ENCODE results near the gene STPG4.
"Not testable (repeated sequence)": the region's sequence is repeated elsewhere in the genome, so short reads cannot be mapped to it uniquely, and the experiment has no call there.

STPG4 gene

GRCh38 chr2:47124740-47125139, 30.4 kb downstream of the STPG4 start:
- DNase-seq = not testable (repeated sequence)

- not testable (repeated sequence) for DNase-seq
These were observed 34.7 kb downstream of the STPG4 start for GRCh38 chr2:47120424-47120823.

- DNase-seq = no peak
These were observed 36.1 kb downstream of the STPG4 start for GRCh38 chr2:47119001-47119400.

GRCh38 chr2:47118581-47118980, 36.5 kb downstream of the STPG4 start:
- DNase-seq = no peak

- DNase-seq = no peak
These were observed 42.3 kb downstream of the STPG4 start for GRCh38 chr2:47112665-47113435.

GRCh38 chr2:47109680-47110079, 45.4 kb downstream of the STPG4 start:
- DNase-seq = no peak

- no peak for DNase-seq
These were observed 46.1 kb downstream of the STPG4 start for GRCh38 chr2:47109007-47109375.

- DNase-seq = not testable (repeated sequence)
These were observed 46.7 kb downstream of the STPG4 start for GRCh38 chr2:47108267-47109006.

- not testable (repeated sequence) for DNase-seq
These were observed 47.9 kb downstream of the STPG4 start for GRCh38 chr2:47107201-47107600.

- DNase-seq = not testable (repeated sequence)
These were observed 48.9 kb downstream of the STPG4 start for GRCh38 chr2:47106231-47106630.

GRCh38 chr2:47099712-47100111, 55.4 kb downstream of the STPG4 start:
- DNase-seq = not testable (repeated sequence)

GRCh38 chr2:47098953-47099352, 56.2 kb downstream of the STPG4 start:
- DNase-seq = no peak

- DNase-seq = no peak
These were observed 57.5 kb downstream of the STPG4 start for GRCh38 chr2:47097563-47097962.

- DNase-seq = no peak
These were observed 58.7 kb downstream of the STPG4 start for GRCh38 chr2:47096451-47096850.

GRCh38 chr2:47095349-47096020, 59.6 kb downstream of the STPG4 start:
- DNase-seq = no peak

- no peak for DNase-seq
These were observed 60.5 kb downstream of the STPG4 start for GRCh38 chr2:47094511-47095142.

- no peak for DNase-seq
These were observed 61.5 kb downstream of the STPG4 start for GRCh38 chr2:47093626-47094025.

GRCh38 chr2:47092465-47092864, 62.6 kb downstream of the STPG4 start:
- DNase-seq = no peak

GRCh38 chr2:47091118-47091517, 64.0 kb downstream of the STPG4 start:
- DNase-seq = no peak

GRCh38 chr2:47089083-47089464, 66.0 kb downstream of the STPG4 start:
- DNase-seq = no peak

GRCh38 chr2:47088371-47089082, 66.6 kb downstream of the STPG4 start:
- DNase-seq = no peak

GRCh38 chr2:47087051-47087450, 68.1 kb downstream of the STPG4 start:
- no peak for DNase-seq

GRCh38 chr2:47086571-47086970, 68.5 kb downstream of the STPG4 start:
- DNase-seq = no peak

Measured in NCI-H2171 treated with DMSO at 0.1 percent for 48 hours (cell line).